NCI-H1092 (cell line): Measurements from ENCODE around the gene MID1IP1.

Experiments used
- DNase-seq: peaks from one replicate; lab custom pipeline; 2025; lab: John Stamatoyannopoulos, UW

MID1IP1 gene

GRCh38 chrX:38816155-38816554, 14.9 kb downstream of the MID1IP1 start:
- DNase-seq: no peak

- DNase-seq: no peak
These were observed 15.9 kb downstream of the MID1IP1 start for GRCh38 chrX:38817004-38817703.

- DNase-seq: no peak
These were observed 17.9 kb downstream of the MID1IP1 start for GRCh38 chrX:38819163-38819562.

- DNase-seq: no peak
These were observed 18.4 kb downstream of the MID1IP1 start for GRCh38 chrX:38819709-38820108.

GRCh38 chrX:38820751-38821150, 19.5 kb downstream of the MID1IP1 start:
- DNase-seq: no peak

GRCh38 chrX:38824176-38824575, 22.9 kb downstream of the MID1IP1 start:
- DNase-seq: no peak

- no peak for DNase-seq
These were observed 30.7 kb downstream of the MID1IP1 start for GRCh38 chrX:38831949-38832348.

- no peak for DNase-seq
These were observed 36.1 kb downstream of the MID1IP1 start for GRCh38 chrX:38837389-38837788.

- DNase-seq: no peak
These were observed 38.0 kb downstream of the MID1IP1 start for GRCh38 chrX:38839277-38839676.

- no peak for DNase-seq
These were observed 38.7 kb downstream of the MID1IP1 start for GRCh38 chrX:38839944-38840343.

GRCh38 chrX:38841750-38842149, 40.5 kb downstream of the MID1IP1 start:
- no peak for DNase-seq

- no peak for DNase-seq
These were observed 44.2 kb downstream of the MID1IP1 start for GRCh38 chrX:38845426-38845825.

- DNase-seq: no peak
These were observed 46.1 kb downstream of the MID1IP1 start for GRCh38 chrX:38847206-38847902.

GRCh38 chrX:38847903-38848230, 46.6 kb downstream of the MID1IP1 start:
- no peak for DNase-seq

- no peak for DNase-seq
These were observed 47.6 kb downstream of the MID1IP1 start for GRCh38 chrX:38848671-38849455.

GRCh38 chrX:38850807-38851544, 49.7 kb downstream of the MID1IP1 start:
- no peak for DNase-seq

- no peak for DNase-seq
These were observed 53.0 kb downstream of the MID1IP1 start for GRCh38 chrX:38854305-38854704.
